A549 (cell line): Measurements from ENCODE around the gene TRIM28. TPM values are rescaled to one million over a fixed set of nuclear protein-coding genes. Genes with fewer than 3 reads are reported as not detected.
"Not testable (repeated sequence)": the region's sequence is repeated elsewhere in the genome, so short reads cannot be mapped to it uniquely, and the experiment has no call there.

ENCODE experiments used
- ATAC-seq, 2 experiments: fragments of 200-7000 bp in 1 of 2; fragments of >200 bp in 1 of 2; cut with Nextera tagmentation in 1 of 2; cut with Tn5 transposase in 1 of 2; 3 replicates each; pipeline versions ENCODE4 v1.8.0 to v1.9.1; 2018 to 2020; ENCODE audit warnings: mild to moderate bottlenecking in 1 of 2, moderate library complexity in 1 of 2
- CTCF ChIA-PET: fragments of 300-600 bp; sonication (Branson Sonifier 250); formaldehyde crosslinking; extraction: SDS; loops from one replicate; lab custom pipeline; 2021; ENCODE audit warnings: antibody characterized with exemption, inconsistent platforms; lab: Yijun Ruan, JAX
- POLR2A ChIA-PET: fragments of 350-600 bp; formaldehyde crosslinking; extraction: SDS; loops from one replicate; lab custom pipeline; 2021; ENCODE audit warnings: antibody characterized with exemption, inconsistent platforms; lab: Yijun Ruan, JAX
- DNase-seq, 2 experiments: peaks; one replicate each; pipeline versions ENCODE4 v3.0.0 to v3.0.0-alpha.2; 2011 to 2016; ENCODE audit warnings: low read depth in 1 of 2, low spot score in 1 of 2
- FAIRE-seq: peaks from 2 replicates; lab custom pipeline; 2011; peaks lifted over from hg19 to GRCh38; lab: Jason Lieb, UNC
- H3K27ac ChIP-seq, 2 experiments: fragments of >200 bp; sonication (Bioruptor Twin); formaldehyde crosslinking; 3 replicates each; pipeline ENCODE4 v1.5.1; 2016 to 2017
- H3K4me1 ChIP-seq: fragments of >200 bp; sonication (Bioruptor Twin); formaldehyde crosslinking; 3 replicates; pipeline ENCODE4 v1.6.1; 2016
- H3K4me2 ChIP-seq: fragments of >200 bp; sonication (Bioruptor Twin); formaldehyde crosslinking; 3 replicates; pipeline ENCODE4 v1.6.1; 2016
- H3K4me3 ChIP-seq: fragments of >200 bp; sonication (Bioruptor Twin); formaldehyde crosslinking; 3 replicates; pipeline ENCODE4 v1.5.1; 2016
- H3K9me3 ChIP-seq: fragments of >200 bp; sonication (Bioruptor Twin); formaldehyde crosslinking; 3 replicates; pipeline ENCODE4 v1.6.1; 2016
- ATOH8 ChIP-seq: fragments of 250-450 bp; sonication (Bioruptor Pico); IDR thresholded peaks from 2 replicates; pipeline ENCODE4 v1.5.0; 2020; ENCODE audit warnings: low read depth, mild to moderate bottlenecking, moderate library complexity
- CHD2 ChIP-seq: fragments of 150-350 bp; IDR thresholded peaks from 2 replicates; pipeline ENCODE4 v1.6.1; 2014; ENCODE audit warnings: low read length; ENCODE audit not compliant: partially characterized antibody
- CHD4 ChIP-seq: fragments of 200-600 bp; sonication (generic); IDR thresholded peaks from 2 replicates; pipeline ENCODE4 v1.6.1; 2016; ENCODE audit warnings: antibody characterized with exemption, mild to moderate bottlenecking, borderline replicate concordance
- CTCF ChIP-seq: fragments of >200 bp; sonication (Bioruptor Twin); formaldehyde crosslinking; IDR thresholded peaks from 3 replicates; pipeline ENCODE4 v1.5.1; 2016
- EP300 ChIP-seq, 2 experiments: fragments of >200 bp; sonication (Bioruptor Twin); formaldehyde crosslinking; IDR thresholded peaks; 2 replicates in 1 of 2; 3 replicates in 1 of 2; pipeline ENCODE4 v1.6.1; 2016 to 2017
- ESRRA ChIP-seq: fragments of 150-350 bp; IDR thresholded peaks from 2 replicates; pipeline ENCODE4 v1.6.1; 2014; ENCODE audit warnings: mild to moderate bottlenecking, low read length, borderline replicate concordance
- HMGXB4 ChIP-seq: fragments of 250-450 bp; sonication (Bioruptor Pico); IDR thresholded peaks from 2 replicates; pipeline ENCODE4 v1.5.0; 2021; ENCODE audit warnings: mild to moderate bottlenecking, moderate library complexity, borderline replicate concordance
- HOXA7 ChIP-seq: fragments of 250-450 bp; sonication (Bioruptor Pico); IDR thresholded peaks from 2 replicates; pipeline ENCODE4 v1.5.0; 2020; ENCODE audit warnings: mild to moderate bottlenecking, moderate library complexity
- KDM1A ChIP-seq: fragments of 200-600 bp; sonication (generic); IDR thresholded peaks from 2 replicates; pipeline ENCODE4 v1.6.1; 2016; ENCODE audit warnings: low read depth, mild to moderate bottlenecking
- MAFK ChIP-seq: fragments of 450-650 bp; IDR thresholded peaks from 2 replicates; pipeline ENCODE4 v1.6.1; 2014; ENCODE audit not compliant: partially characterized antibody
- MAX ChIP-seq: IDR thresholded peaks from 2 replicates; pipeline ENCODE4 v1.6.1; 2012
- MAZ ChIP-seq: fragments of 150-350 bp; IDR thresholded peaks from 2 replicates; pipeline ENCODE4 v1.6.1; 2014; ENCODE audit warnings: antibody characterized with exemption, low read depth, low read length, borderline replicate concordance
- NPAS2 ChIP-seq: fragments of 250-450 bp; sonication (Bioruptor Pico); IDR thresholded peaks from 2 replicates; pipeline ENCODE4 v1.8.0; 2022; ENCODE audit warnings: mild to moderate bottlenecking, moderate library complexity, borderline replicate concordance
- NR3C1 ChIP-seq: fragments of >200 bp; sonication (Bioruptor Twin); formaldehyde crosslinking; IDR thresholded peaks from 3 replicates; pipeline ENCODE4 v1.6.1; 2017
- POLR2A ChIP-seq: IDR thresholded peaks from 2 replicates; pipeline ENCODE4 v1.6.1; 2012; ENCODE audit warnings: mild to moderate bottlenecking, low read length
- REST ChIP-seq: fragments of 200-600 bp; sonication (generic); IDR thresholded peaks from 2 replicates; pipeline ENCODE4 v1.6.1; 2016; ENCODE audit warnings: antibody characterized with exemption, mild to moderate bottlenecking, moderate library complexity
- ZC3H11A ChIP-seq: fragments of 450-650 bp; IDR thresholded peaks from 2 replicates; pipeline ENCODE4 v1.6.1; 2014; ENCODE audit warnings: antibody characterized with exemption, mild to moderate bottlenecking
- WGBS: methylation state at CpG from one replicate; pipeline ENCODE4 v1.1.6; 2017; ENCODE audit errors: missing lambda C conversion rate; 5-methylcytosine and 5-hydroxymethylcytosine counted together
- polyA plus RNA-seq, 4 experiments: library from polyadenylated mRNA; depleted of rRNA in 3 of 4; stranded (reverse); fragments of >200 nt; fragmentation: RNase III in 1 of 4; extraction: RNeasy Plus Mini Kit Qiagen cat#74134 plus additional on column Dnase treatment in 1 of 4; gene quantifications; 2 replicates in 3 of 4; 3 replicates in 1 of 4; pipeline ENCODE4 v1.2.3, GENCODE V29; 2011 to 2017

The TRIM28 gene
- polyA plus RNA-seq, 2 of the 4 experiments (the other 2 are of a cell fraction) = 576 to 656 TPM

- no peak for TF ChIP-seq CTCF
- peak; percentile 50; the same call in 1 of the 2 replicates for TF ChIP-seq ATOH8 (CRISPR knock-in tag)
- TF ChIP-seq EP300 (IDR thresholded peaks at IDR 0.05) = no peak
Measured at GRCh38 chr19:58575183-58576041, 31.5 kb downstream of the TRIM28 start (continued).

- DNase-seq, H3K4me1 ChIP-seq, H3K9me3 ChIP-seq, POLR2A ChIA-PET, FAIRE-seq, H3K4me2 ChIP-seq, ATAC-seq, H3K27ac ChIP-seq, H3K4me3 ChIP-seq: not testable (repeated sequence)
- CTCF ChIA-PET = interaction anchor here (5.8 kb wide), 1 partner anchor 58 kb away, joined by 39 read pairs; the partner anchor contains the start of gene ZBTB45
- 100% methylated on average over 2 of the region's 2 CpGs for WGBS
Measured at GRCh38 chr19:58577581-58577980, 33.7 kb downstream of the TRIM28 start.

GRCh38 chr19:58578012-58578925, 34.4 kb downstream of the TRIM28 start:
- CTCF ChIA-PET = interaction anchor here (5.8 kb wide), 1 partner anchor 59 kb away, joined by 39 read pairs; the partner anchor contains the start of gene ZBTB45
- ATAC-seq = no peak
- no peak for TF ChIP-seq KDM1A
- no peak for TF ChIP-seq MAZ
- no peak for TF ChIP-seq ESRRA
- no peak for TF ChIP-seq NR3C1
- DNase-seq = no peak
- POLR2A ChIA-PET = no interaction called here
- H3K4me1 ChIP-seq = peaks cover 7% of the 10 kb centered on the region
- no peak overlapping the region for H3K27ac ChIP-seq
- no peak for FAIRE-seq
- no peaks in the 10 kb centered on the region for H3K9me3 ChIP-seq
- WGBS = 95% methylated on average over 11 of the region's 11 CpGs
- no peak overlapping the region for H3K4me2 ChIP-seq
- H3K4me3 ChIP-seq = no peak overlapping the region

- WGBS = 94% methylated on average over 8 of the region's 8 CpGs
- Histone ChIP-seq H3K27ac (no peak overlapping the region), H3K4me2 (no peak overlapping the region), H3K4me1 (peaks cover under 1% of the 10 kb centered on the region), H3K9me3 (no peaks in the 10 kb centered on the region), H3K4me3 (no peak overlapping the region)
- POLR2A ChIA-PET = interaction anchor here (1.0 kb wide), 1 partner anchor 36 kb away, joined by 3 read pairs; the partner anchor contains the start of gene TRIM28
- FAIRE-seq = no peak
- TF ChIP-seq HOXA7 (CRISPR knock-in tag) (no peak), MAX (no peak), MAFK (no peak), REST (no peak), ZC3H11A (no peak), KDM1A (no peak), HMGXB4 (CRISPR knock-in tag) (no peak), NR3C1 (no peak), NPAS2 (no peak), CHD4 (no peak), CHD2 (no peak), POLR2A (no peak)
- CTCF ChIA-PET = interaction anchor here (1.3 to 5.8 kb wide), 2 partner anchors 60 to 65 kb away, joined by 4 to 39 read pairs; partner anchors contain the start of gene ZBTB45
- no peak for DNase-seq
- ATAC-seq = no peak
Measured at GRCh38 chr19:58579473-58580142, 35.7 kb downstream of the TRIM28 start.
